Measurements from ENCODE around the gene IGFLR1.

IGFLR1 gene

GRCh38 chr19:35702223-35703012, 39.8 kb downstream of the IGFLR1 start:
- Histone ChIP-seq H3K4me3 (ENCODE audit: low read depth in 1 of 2, low read length in 1 of 2) (peak overlapping the region; percentile 58 to 64), H3K27me3 (peaks cover 62% of the 10 kb centered on the region), H3K9me3 (no peaks in the 10 kb centered on the region), H3K27ac (no peak overlapping the region), H3K4me1 (ENCODE audit: control insufficient read depth in 1 of 2, insufficient read depth in 1 of 2, low read depth in 1 of 2, low read length in 1 of 2) (peaks cover 10 to 14% of the 10 kb centered on the region in 2 experiments), H3K36me3 (no peaks in the 10 kb centered on the region)
- no peak for TF ChIP-seq CTCF (IDR thresholded peaks at IDR 0.05)

GRCh38 chr19:35696835-35697234, 45.4 kb downstream of the IGFLR1 start:
- Histone ChIP-seq H3K4me1 (ENCODE audit: control insufficient read depth in 1 of 2, insufficient read depth in 1 of 2, low read depth in 1 of 2, low read length in 1 of 2) (peaks cover 1 to 3% of the 10 kb centered on the region in 2 experiments), H3K36me3 (no peaks in the 10 kb centered on the region), H3K27ac (no peak overlapping the region), H3K9me3 (no peaks in the 10 kb centered on the region), H3K27me3 (peaks cover 19% of the 10 kb centered on the region), H3K4me3 (ENCODE audit: low read depth in 1 of 2, low read length in 1 of 2) (no peak overlapping the region)
- no peak for TF ChIP-seq CTCF (IDR thresholded peaks at IDR 0.05)

GRCh38 chr19:35695895-35696422, 46.3 kb downstream of the IGFLR1 start:
- no peak overlapping the region for H3K4me3 ChIP-seq (ENCODE audit: low read depth in 1 of 2, low read length in 1 of 2)
- H3K4me1 ChIP-seq (ENCODE audit: control insufficient read depth in 1 of 2, insufficient read depth in 1 of 2, low read depth in 1 of 2, low read length in 1 of 2): no peaks in the 10 kb centered on the region
- no peak overlapping the region for H3K27ac ChIP-seq
- H3K27me3 ChIP-seq: peaks cover 11% of the 10 kb centered on the region
- no peaks in the 10 kb centered on the region for H3K9me3 ChIP-seq
- no peak for TF ChIP-seq CTCF (IDR thresholded peaks at IDR 0.05)
- no peaks in the 10 kb centered on the region for H3K36me3 ChIP-seq

GRCh38 chr19:35693835-35694599, 48.2 kb downstream of the IGFLR1 start:
- Histone ChIP-seq H3K4me1 (ENCODE audit: control insufficient read depth in 1 of 2, insufficient read depth in 1 of 2, low read depth in 1 of 2, low read length in 1 of 2) (no peaks in the 10 kb centered on the region), H3K4me3 (ENCODE audit: low read depth in 1 of 2, low read length in 1 of 2) (no peak overlapping the region), H3K27me3 (peaks cover 3% of the 10 kb centered on the region), H3K27ac (no peak overlapping the region), H3K36me3 (no peaks in the 10 kb centered on the region), H3K9me3 (no peaks in the 10 kb centered on the region)
- peak; percentile 86 for TF ChIP-seq CTCF (IDR thresholded peaks at IDR 0.05)

GRCh38 chr19:35693422-35693821, 48.8 kb downstream of the IGFLR1 start:
- Histone ChIP-seq H3K27me3 (peaks cover 3% of the 10 kb centered on the region), H3K4me3 (ENCODE audit: low read depth in 1 of 2, low read length in 1 of 2) (no peak overlapping the region), H3K9me3 (no peaks in the 10 kb centered on the region), H3K36me3 (no peaks in the 10 kb centered on the region), H3K4me1 (ENCODE audit: control insufficient read depth in 1 of 2, insufficient read depth in 1 of 2, low read depth in 1 of 2, low read length in 1 of 2) (no peaks in the 10 kb centered on the region), H3K27ac (no peak overlapping the region)
- no peak for TF ChIP-seq CTCF (IDR thresholded peaks at IDR 0.05)

Measured in neutrophil (primary cell).